ENCODE data around the gene PAQR5. TPM values are rescaled to one million over a fixed set of nuclear protein-coding genes. Genes with fewer than 3 reads are reported as not detected.
"Not testable (repeated sequence)": the region's sequence is repeated elsewhere in the genome, so short reads cannot be mapped to it uniquely, and the experiment has no call there.

Gene PAQR5
- total RNA-seq, 2 donors from 2014 or later, result 1.2 to 6.1 TPM

DNA sequence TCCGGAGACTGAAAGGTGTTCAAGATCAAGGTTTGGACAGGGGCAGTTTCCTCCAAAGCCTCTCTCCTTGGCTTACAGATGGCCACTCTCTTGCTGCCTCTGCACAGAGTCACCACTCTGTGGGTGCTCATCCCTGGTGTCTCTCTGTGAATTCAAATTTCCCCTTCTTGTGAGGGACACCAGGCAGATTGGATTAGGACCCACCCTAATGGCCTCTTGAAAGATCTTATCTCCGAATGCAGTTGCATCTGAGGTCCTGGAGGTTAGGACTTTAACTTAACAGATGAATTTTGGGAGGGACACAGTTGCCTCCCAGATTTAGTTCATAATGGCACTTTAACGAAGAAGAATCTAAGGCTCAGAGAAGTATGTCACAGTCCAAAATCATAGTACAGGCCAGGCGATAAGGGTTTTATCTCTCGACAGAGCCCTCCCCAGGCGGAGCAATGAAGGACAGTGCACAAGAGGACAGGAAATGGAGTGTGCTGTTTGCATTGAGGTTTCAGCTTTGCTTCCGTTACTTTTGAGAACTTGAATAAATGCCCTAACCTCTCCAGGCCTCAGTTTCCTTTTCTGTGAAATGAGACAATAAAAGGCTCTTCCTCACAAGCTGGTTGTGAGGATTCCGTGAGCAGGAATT is 76.6 kb downstream of the PAQR5 start:
- Histone ChIP-seq H3K27ac (no peak overlapping the region), H3K27me3 (replicated peaks; ENCODE audit: insufficient read depth) (no peaks in the 10 kb centered on the region), H3K9me3 (no peaks in the 10 kb centered on the region), H3K36me3 (no peaks in the 10 kb centered on the region), H3K4me3 (no peak overlapping the region), H3K4me1 (ENCODE audit: control insufficient read depth in 1 of 2, low read depth in 2 of 2) (no peaks in the 10 kb centered on the region)
- no peak for DNase-seq (ENCODE audit: low spot score)
- TF ChIP-seq, protein P1, sequence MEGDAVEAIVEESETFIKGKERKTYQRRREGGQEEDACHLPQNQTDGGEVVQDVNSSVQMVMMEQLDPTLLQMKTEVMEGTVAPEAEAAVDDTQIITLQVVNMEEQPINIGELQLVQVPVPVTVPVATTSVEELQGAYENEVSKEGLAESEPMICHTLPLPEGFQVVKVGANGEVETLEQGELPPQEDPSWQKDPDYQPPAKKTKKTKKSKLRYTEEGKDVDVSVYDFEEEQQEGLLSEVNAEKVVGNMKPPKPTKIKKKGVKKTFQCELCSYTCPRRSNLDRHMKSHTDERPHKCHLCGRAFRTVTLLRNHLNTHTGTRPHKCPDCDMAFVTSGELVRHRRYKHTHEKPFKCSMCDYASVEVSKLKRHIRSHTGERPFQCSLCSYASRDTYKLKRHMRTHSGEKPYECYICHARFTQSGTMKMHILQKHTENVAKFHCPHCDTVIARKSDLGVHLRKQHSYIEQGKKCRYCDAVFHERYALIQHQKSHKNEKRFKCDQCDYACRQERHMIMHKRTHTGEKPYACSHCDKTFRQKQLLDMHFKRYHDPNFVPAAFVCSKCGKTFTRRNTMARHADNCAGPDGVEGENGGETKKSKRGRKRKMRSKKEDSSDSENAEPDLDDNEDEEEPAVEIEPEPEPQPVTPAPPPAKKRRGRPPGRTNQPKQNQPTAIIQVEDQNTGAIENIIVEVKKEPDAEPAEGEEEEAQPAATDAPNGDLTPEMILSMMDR (IDR thresholded peaks at IDR 0.05), result no peak
- no peak for ATAC-seq (ENCODE audit: insufficient number of reproducible peaks, low FRiP score, low read depth)

DNA sequence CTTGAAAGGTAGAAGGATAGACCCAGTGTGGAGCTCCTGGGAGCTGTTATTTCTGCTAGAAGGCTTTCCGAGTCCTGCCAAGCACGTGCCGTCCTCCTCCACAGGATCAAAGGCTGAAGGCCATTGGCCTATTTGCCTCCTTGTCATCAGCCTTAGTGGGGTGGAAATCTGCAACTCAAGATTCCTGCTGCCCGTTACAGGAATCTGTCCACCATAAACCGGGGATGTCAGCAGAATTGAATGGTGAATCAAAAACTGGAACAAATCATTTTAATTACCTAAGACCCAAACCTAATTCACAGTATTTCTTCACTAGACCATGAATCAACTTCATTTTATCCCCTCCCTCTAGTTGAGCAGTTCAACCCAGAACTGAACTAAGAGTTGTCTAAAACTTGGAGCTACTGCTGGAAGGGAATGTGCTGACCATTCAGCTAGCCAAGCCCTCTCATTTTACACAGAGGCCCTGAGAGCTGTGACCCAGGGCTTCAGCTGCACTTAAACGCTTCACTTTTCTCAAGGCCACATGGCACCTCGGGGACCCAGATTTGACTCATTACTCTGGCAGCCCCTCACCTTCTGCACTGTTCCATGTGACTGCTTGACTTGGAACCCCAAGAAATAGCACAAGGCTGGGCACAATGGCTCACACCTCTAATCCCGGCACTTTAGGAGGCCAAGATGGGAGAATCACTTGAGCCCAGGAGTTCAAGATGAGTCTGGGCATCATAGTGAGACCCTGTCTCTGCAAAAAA is 78.7 kb downstream of the PAQR5 start:
- H3K9me3 ChIP-seq, result no peaks in the 10 kb centered on the region
- no peaks in the 10 kb centered on the region for H3K27me3 ChIP-seq (replicated peaks; ENCODE audit: insufficient read depth)
- DNase-seq (ENCODE audit: low spot score), result no peak
- no peaks in the 10 kb centered on the region for H3K36me3 ChIP-seq
- H3K27ac ChIP-seq, result no peak overlapping the region
- no peak for ATAC-seq (ENCODE audit: insufficient number of reproducible peaks, low FRiP score, low read depth)
- no peak overlapping the region for H3K4me3 ChIP-seq
- TF ChIP-seq, protein P1 (IDR thresholded peaks at IDR 0.05), result no peak
- H3K4me1 ChIP-seq (ENCODE audit: control insufficient read depth in 1 of 2, low read depth in 2 of 2), result no peaks in the 10 kb centered on the region

DNA sequence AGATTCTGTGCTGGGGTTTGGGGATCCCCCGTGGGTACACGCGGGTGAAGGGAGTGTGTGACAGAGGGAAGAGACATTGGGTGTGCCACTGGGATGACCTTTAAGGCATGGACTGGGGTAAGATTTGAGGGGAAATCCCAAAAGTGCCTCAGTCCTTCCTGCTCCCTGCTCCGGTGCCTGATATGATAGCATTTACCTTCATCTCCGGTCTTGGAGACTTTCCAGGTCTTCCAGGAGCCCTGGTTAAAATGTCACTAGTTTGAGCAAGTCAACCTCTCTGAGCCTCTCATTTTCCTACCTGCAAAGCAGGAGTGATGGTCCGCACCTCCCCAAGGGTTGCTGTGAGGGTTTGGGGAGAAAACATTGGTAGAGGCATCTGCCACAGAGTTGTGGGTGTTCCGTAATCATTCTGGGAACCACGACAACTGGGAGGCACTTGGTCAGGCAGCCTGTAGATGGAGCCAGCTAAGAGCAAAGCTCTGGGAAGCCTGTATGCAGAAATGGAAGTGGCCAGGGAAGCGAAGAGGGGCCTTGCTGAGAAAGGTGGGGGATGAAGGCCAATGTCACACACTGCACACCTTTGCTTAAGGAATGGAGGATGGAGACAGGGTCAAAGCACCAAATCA is 81.5 kb downstream of the PAQR5 start:
- H3K4me3 ChIP-seq, result no peak overlapping the region
- ATAC-seq (ENCODE audit: insufficient number of reproducible peaks, low FRiP score, low read depth), result no peak
- TF ChIP-seq, protein P1 (IDR thresholded peaks at IDR 0.05), result no peak

DNA sequence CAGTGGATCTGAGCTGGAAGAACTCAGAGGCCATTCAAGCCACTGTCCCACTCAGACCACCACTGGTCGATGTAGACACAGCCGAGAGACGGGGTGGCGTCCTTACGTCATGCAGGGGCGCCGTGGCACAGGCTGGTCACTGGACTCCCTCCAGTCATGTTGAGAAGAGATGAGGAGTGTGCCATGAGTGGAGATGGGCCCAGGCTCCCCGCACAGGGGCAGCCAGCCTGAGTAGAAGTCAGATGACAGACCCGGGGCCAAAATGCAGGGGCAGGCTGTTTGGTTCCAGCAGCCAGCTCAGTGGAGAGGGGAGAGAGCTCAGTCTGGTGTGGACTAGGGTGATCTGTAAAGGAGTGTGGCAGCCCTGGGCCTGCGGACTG is 82.0 kb downstream of the PAQR5 start:
- ATAC-seq (ENCODE audit: insufficient number of reproducible peaks, low FRiP score, low read depth) (no peak), DNase-seq (ENCODE audit: low spot score) (no peak)
- Histone ChIP-seq H3K27me3 (replicated peaks; ENCODE audit: insufficient read depth) (no peaks in the 10 kb centered on the region), H3K9me3 (no peaks in the 10 kb centered on the region), H3K36me3 (no peaks in the 10 kb centered on the region), H3K4me3 (no peak overlapping the region), H3K4me1 (ENCODE audit: control insufficient read depth in 1 of 2, low read depth in 2 of 2) (no peaks in the 10 kb centered on the region), H3K27ac (no peak overlapping the region)
- TF ChIP-seq, protein P1 (IDR thresholded peaks at IDR 0.05), result no peak

More for the DNA sequence above, 81.5 kb downstream of the PAQR5 start:
- no peak for DNase-seq (ENCODE audit: low spot score)
- no peak overlapping the region for H3K27ac ChIP-seq
- no peaks in the 10 kb centered on the region for H3K27me3 ChIP-seq (replicated peaks; ENCODE audit: insufficient read depth)
- H3K4me1 ChIP-seq (ENCODE audit: control insufficient read depth in 1 of 2, low read depth in 2 of 2), result no peaks in the 10 kb centered on the region
- no peaks in the 10 kb centered on the region for H3K36me3 ChIP-seq
- no peaks in the 10 kb centered on the region for H3K9me3 ChIP-seq

DNA sequence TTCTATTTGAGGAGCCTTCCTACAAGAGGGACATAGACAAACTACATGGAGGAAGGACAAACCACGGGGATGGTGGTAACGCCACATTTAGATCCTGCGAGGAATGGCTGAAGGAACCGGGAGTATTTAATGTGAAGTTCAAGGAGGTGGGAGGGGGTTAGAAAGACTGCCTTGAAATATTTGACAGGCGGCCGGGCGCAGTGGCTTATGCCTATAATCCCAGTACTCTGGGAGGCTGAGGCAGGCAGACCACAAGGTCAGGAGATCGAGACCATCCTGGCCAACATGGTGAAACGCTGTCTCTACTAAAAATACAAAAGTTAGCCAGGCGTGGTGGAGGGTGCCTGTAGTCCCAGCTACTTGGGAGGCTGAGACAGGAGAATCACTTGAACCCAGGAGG is 83.5 kb downstream of the PAQR5 start:
- DNase-seq (ENCODE audit: low spot score); H3K27ac ChIP-seq; H3K27me3 ChIP-seq (replicated peaks; ENCODE audit: insufficient read depth); H3K4me3 ChIP-seq; ATAC-seq (ENCODE audit: insufficient number of reproducible peaks, low FRiP score, low read depth); H3K36me3 ChIP-seq; H3K4me1 ChIP-seq (ENCODE audit: control insufficient read depth in 1 of 2, low read depth in 2 of 2); H3K9me3 ChIP-seq: not testable (repeated sequence)

DNA sequence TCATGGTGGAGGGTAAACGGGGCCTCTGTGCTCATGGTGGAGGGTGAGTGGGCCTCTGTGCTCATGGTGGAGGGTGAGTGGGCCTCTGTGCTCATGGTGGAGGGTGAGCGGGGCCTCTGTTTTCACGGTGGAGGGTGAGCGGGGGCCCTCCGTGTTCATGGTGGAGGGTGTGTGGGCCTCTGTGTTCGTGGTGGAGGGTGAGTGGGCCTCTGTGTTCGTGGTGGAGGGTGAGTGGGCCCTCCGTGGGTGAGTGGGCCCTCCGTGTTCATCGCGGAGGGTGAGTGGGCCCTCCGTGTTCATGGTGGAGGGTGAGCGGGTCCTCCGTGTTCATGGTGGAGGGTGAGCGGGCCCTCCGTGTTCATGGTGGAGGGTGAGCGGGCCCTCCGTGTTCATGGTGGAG is 85.4 kb downstream of the PAQR5 start:
- ATAC-seq (ENCODE audit: insufficient number of reproducible peaks, low FRiP score, low read depth); H3K27me3 ChIP-seq (replicated peaks; ENCODE audit: insufficient read depth); H3K36me3 ChIP-seq; H3K27ac ChIP-seq; DNase-seq (ENCODE audit: low spot score); H3K4me3 ChIP-seq; H3K4me1 ChIP-seq (ENCODE audit: control insufficient read depth in 1 of 2, low read depth in 2 of 2); H3K9me3 ChIP-seq: not testable (repeated sequence)

All from thoracic aorta (tissue), 2 donors.